H1 (cell line): ENCODE data around the gene BCL2. TPM values are rescaled to one million over a fixed set of nuclear protein-coding genes. Genes with fewer than 3 reads are reported as not detected.

Experiments used
- BRCA1 ChIP-seq: IDR thresholded peaks from 2 replicates; pipeline ENCODE4 v1.6.1; 2012; ENCODE audit warnings: low read depth, low read length, improper control_type of control experiment
- CHD7 ChIP-seq: fragments of 300-600 bp; sonication (generic); IDR thresholded peaks from 2 replicates; pipeline ENCODE4 v1.7.1; 2012; ENCODE audit warnings: low read length, moderate library complexity, mild to moderate bottlenecking, inconsistent platforms; ENCODE audit not compliant: insufficient replicate concordance
- CTBP2 ChIP-seq: IDR thresholded peaks from 2 replicates; pipeline ENCODE4 v1.7.0; 2011; ENCODE audit warnings: borderline replicate concordance, mild to moderate bottlenecking, moderate library complexity, mixed read lengths, low read length; ENCODE audit not compliant: insufficient read depth, insufficient read length
- FOSL1 ChIP-seq: IDR thresholded peaks from 2 replicates; pipeline ENCODE4 v1.6.1; 2011; ENCODE audit warnings: mild to moderate bottlenecking, low read depth, low read length, moderate library complexity; ENCODE audit not compliant: insufficient read depth
- HDAC6 ChIP-seq: IDR thresholded peaks from one replicate; pipeline ENCODE4 v1.7.1; 2012; ENCODE audit warnings: low read depth, mild to moderate bottlenecking, inconsistent platforms, low read length, moderate library complexity
- KDM1A ChIP-seq: fragments of 200-600, 300-600 bp; sonication (generic); IDR thresholded peaks from 2 replicates; pipeline ENCODE4 v1.7.1; 2016; ENCODE audit warnings: mild to moderate bottlenecking, low read length, borderline replicate concordance
- MAFK ChIP-seq: IDR thresholded peaks from 2 replicates; pipeline ENCODE4 v1.6.1; 2012; ENCODE audit warnings: low read depth, mild to moderate bottlenecking, improper control_type of control experiment, low read length
- NANOG ChIP-seq: IDR thresholded peaks from 2 replicates; pipeline ENCODE4 v1.6.1; 2011; ENCODE audit warnings: low read length, low read depth, mild to moderate bottlenecking, inconsistent platforms; ENCODE audit not compliant: insufficient read depth, poor library complexity, severe bottlenecking
- POLR2AphosphoS5 ChIP-seq: IDR thresholded peaks from 2 replicates; pipeline ENCODE4 v1.6.1; 2011; ENCODE audit warnings: low read depth, low read length
- SP4 ChIP-seq: IDR thresholded peaks from 2 replicates; pipeline ENCODE4 v1.6.1; 2012; ENCODE audit warnings: low read length, inconsistent platforms
- TAF1 ChIP-seq: IDR thresholded peaks from 2 replicates; pipeline ENCODE4 v1.6.1; 2011; ENCODE audit warnings: mild to moderate bottlenecking, low read depth, low read length
- polyA plus RNA-seq, 7 experiments: library from polyadenylated mRNA; depleted of rRNA in 3 of 7; stranded (reverse) in 5 of 7; unstranded in 2 of 7; fragments of >200 nt in 5 of 7; fragments of 200-250 nt in 2 of 7; gene quantifications; 1 replicate in 5 of 7; 2 replicates in 1 of 7; 4 replicates in 1 of 7; pipeline versions ENCODE4 v1.2.1 to v1.2.3, GENCODE V29; 2011 to 2013; ENCODE audit warnings: missing spikeins in 2 of 7, mixed read lengths in 2 of 7
- total RNA-seq: library from RNA; stranded (reverse); fragmentation: NEBNext Ultra II Directional; extraction: Animal tissue kit (Norgen Biotek cat#: 25700); gene quantifications from 2 replicates; pipeline ENCODE4 v1.2.1, GENCODE V29; 2021

The BCL2 gene
- total and polyA plus RNA-seq, 2 of the 8 experiments (the other 6 are each of a cell fraction or from before 2014, with no cell fraction given), result 0.59 to 4.5 TPM

DNA sequence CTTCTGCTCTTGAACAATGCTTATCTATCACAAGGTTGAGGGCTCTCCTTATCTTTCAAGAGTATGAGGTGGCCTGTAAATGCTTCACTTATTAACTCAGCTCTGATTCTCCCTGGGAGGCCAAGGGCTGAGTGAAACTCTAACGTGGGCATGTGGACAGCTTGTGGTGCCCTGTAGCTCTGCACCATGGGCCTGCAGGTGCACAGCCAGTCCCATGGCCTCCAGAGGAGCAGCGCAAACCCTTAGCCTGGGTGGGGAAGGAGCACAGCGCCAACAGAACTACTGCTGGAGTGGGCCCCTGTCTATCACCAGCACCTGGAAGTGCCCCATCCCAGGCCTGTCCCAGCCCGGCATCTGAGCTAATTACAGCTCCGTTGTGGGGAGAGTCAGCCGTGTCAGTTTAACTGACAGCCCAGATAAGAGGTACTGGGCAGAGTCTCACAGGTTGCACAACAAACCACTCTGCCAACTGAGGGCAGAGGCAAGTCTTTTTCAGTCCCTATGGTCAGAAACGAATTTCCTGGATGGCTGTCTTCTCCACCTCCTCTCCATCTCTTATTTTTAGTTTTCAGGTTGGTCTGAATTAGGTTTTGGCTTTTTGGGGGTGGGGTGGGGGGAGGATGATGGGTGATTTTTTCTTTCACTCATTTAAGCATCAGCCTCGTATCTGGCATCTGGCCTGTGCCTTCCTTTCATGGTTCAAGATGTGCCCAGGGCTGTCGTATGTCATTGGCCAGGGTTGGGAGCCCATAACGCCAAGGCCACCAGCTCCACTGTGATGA lies 219.5 kb downstream of the BCL2 start (continued):
- TF ChIP-seq CHD7 (no peak), MAFK (no peak), POLR2AphosphoS5 (no peak), TAF1 (no peak), KDM1A (no peak), FOSL1 (no peak), CTBP2 (no peak), NANOG (no peak), SP4 (no peak), BRCA1 (no peak), HDAC6 (no peak)
